Right lobe of liver (tissue), 6 donors: ENCODE data around the gene CUX1. TPM values are rescaled to one million over a fixed set of nuclear protein-coding genes. Genes with fewer than 3 reads are reported as not detected.

Experiments
- ATAC-seq, 4 donors: fragments of 200-7000 bp; cut with Tn5 transposase; one replicate each; pipeline ENCODE4 v1.9.1; 2020; ENCODE audit warnings: mild to moderate bottlenecking in 4 of 4, moderate library complexity in 4 of 4
- DNase-seq, 3 donors: peaks; one replicate each; pipeline ENCODE4 v3.0.0-alpha.2; 2020
- H3K27ac ChIP-seq, 3 donors: fragments of 200-600 bp; one replicate each; pipeline ENCODE4 v1.8.0; 2022
- H3K27me3 ChIP-seq, 2 donors: fragments of 200-600 bp; one replicate each; pipeline ENCODE4 v1.8.0; 2022
- H3K36me3 ChIP-seq, 4 donors: fragments of 200-600 bp; sonication (generic) in 1 of 4; one replicate each; pipeline versions ENCODE4 v1.5.1 to v1.8.0; 2017 to 2022; ENCODE audit warnings: control low read depth in 1 of 4
- H3K4me1 ChIP-seq, 4 donors: fragments of 200-600 bp; sonication (generic) in 1 of 4; one replicate each; pipeline versions ENCODE4 v1.5.1 to v1.8.0; 2017 to 2022; ENCODE audit warnings: control low read depth in 1 of 4
- H3K4me3 ChIP-seq, 3 donors: fragments of 200-600 bp; one replicate each; pipeline ENCODE4 v1.8.0; 2022
- H3K9me3 ChIP-seq, 4 donors: fragments of 200-600 bp; sonication (generic) in 1 of 4; one replicate each; pipeline versions ENCODE4 v1.5.1 to v1.8.0; 2017 to 2022; ENCODE audit warnings: control low read depth in 1 of 4
- POLR2A ChIP-seq: fragments of 450-650 bp; IDR thresholded peaks from one replicate; pipeline ENCODE4 v1.6.1; 2017; ENCODE audit warnings: antibody characterized with exemption, mild to moderate bottlenecking
- WGBS: methylation state at CpG from one replicate; pipeline ENCODE4 v1.1.6; 2018; ENCODE audit warnings: low coverage, low lambda C conversion rate; ENCODE audit not compliant: insufficient coverage; ENCODE audit errors: missing lambda C conversion rate; 5-methylcytosine and 5-hydroxymethylcytosine counted together
- intact Hi-C, 2 donors: fragments of 100-400 bp; cut with DNase I; formaldehyde crosslinking; loops; one replicate each; pipeline versions ENCODE4 v1.11.2 to v1.14.1; 2022
- total RNA-seq, 6 experiments: library from RNA; depleted of rRNA in 2 of 6; stranded (reverse); fragments of >200 nt in 2 of 6; fragmentation: NEBNext Ultra II Directional in 3 of 6; extraction: Animal tissue kit (Norgen Biotek cat#: 25700) in 3 of 6; gene quantifications; one replicate each; pipeline versions ENCODE4 v1.1.0 to v1.2.4, GENCODE V29; 2016 to 2023
- TF ChIP-seq, protein P1 (sequence below), 4 donors: fragments of 200-600 bp in 3 of 4; fragments of 450-650 bp in 1 of 4; IDR thresholded peaks; one replicate each; pipeline versions ENCODE4 v1.5.1 to v1.8.0; 2016 to 2022; ENCODE audit warnings: antibody characterized with exemption in 4 of 4, mild to moderate bottlenecking in 2 of 4
- donor health status: DM: no; HTN: yes; CAD: no.
- donor health status: DM: no; HTN: no; CAD: no.
- donor health status: DM: no; HTN: no; CAD: no.
- donor health status: DM: no; HTN: yes; CAD: no.
- donor health status: DM: no; HTN: yes; CAD: no.

CUX1 gene
- total RNA-seq, 6 experiments from 2014 or later = 34.3 to 53.1 (median 40.6) TPM

DNA sequence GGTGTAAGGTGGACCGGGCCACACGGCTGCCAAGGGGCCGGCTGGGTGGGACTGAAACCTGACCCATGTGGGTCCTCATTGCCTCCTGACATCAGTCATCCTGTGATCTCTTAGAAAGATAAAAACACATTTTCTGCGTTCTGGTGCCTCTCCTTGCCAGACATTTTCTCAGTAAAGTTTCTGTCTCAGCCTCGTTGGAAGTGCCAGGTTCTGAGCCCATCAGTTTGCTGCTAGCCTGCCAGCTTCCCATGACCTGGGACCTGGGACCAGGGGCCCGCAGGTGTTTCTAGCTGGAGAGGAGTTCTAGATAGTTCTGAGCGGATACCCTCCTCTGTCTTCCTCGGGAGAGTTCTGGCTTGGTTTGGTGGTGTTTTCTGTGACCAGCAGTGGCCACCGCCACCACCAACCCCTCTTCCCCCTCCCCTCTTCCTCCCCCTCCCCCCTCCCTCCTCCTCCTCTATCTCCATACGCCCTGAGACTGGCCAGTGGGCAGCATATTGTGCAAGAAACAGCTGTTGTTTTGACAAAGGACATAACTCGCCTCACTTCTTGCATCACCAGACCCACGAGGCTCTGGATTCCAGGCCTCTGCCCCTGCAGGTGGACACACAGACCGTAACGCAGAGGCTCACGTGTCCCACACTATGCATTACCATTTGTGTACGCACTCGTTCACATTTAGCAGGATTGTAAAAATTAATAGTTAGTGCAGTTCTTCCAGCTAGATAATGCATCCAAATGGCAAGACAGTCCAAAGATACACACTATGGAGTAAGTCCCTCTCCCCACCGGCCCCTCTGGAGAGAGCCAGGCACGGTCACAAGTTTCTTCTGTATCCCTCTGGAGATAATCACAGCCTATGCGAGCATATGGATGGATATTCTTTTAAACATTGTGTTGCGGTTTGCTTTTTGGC is 94.6 kb downstream of the CUX1 start:
- no peak for TF ChIP-seq POLR2A
- TF ChIP-seq, protein P1, sequence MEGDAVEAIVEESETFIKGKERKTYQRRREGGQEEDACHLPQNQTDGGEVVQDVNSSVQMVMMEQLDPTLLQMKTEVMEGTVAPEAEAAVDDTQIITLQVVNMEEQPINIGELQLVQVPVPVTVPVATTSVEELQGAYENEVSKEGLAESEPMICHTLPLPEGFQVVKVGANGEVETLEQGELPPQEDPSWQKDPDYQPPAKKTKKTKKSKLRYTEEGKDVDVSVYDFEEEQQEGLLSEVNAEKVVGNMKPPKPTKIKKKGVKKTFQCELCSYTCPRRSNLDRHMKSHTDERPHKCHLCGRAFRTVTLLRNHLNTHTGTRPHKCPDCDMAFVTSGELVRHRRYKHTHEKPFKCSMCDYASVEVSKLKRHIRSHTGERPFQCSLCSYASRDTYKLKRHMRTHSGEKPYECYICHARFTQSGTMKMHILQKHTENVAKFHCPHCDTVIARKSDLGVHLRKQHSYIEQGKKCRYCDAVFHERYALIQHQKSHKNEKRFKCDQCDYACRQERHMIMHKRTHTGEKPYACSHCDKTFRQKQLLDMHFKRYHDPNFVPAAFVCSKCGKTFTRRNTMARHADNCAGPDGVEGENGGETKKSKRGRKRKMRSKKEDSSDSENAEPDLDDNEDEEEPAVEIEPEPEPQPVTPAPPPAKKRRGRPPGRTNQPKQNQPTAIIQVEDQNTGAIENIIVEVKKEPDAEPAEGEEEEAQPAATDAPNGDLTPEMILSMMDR (IDR thresholded peaks at IDR 0.05) = peak in 1 of 4 donors; percentile 12
- peak overlapping the region; percentile 43 to 83 (median 64) for H3K27ac ChIP-seq
- 57% methylated on average over 3 of the region's 21 CpGs for WGBS
- H3K36me3 ChIP-seq = peaks cover 0 to 6% (median 0%) of the 10 kb centered on the region in 4 donors
- no peak overlapping the region for H3K4me3 ChIP-seq
- DNase-seq (peak; percentile 73 to 85 (median 82)), ATAC-seq (peak; percentile 76 to 82 (median 80))
- intact Hi-C loops = no loop called here
- no peaks in the 10 kb centered on the region for H3K9me3 ChIP-seq
- no peaks in the 10 kb centered on the region for H3K27me3 ChIP-seq
- peaks cover 0 to 20% (median 4%) of the 10 kb centered on the region in 4 donors for H3K4me1 ChIP-seq

GRCh38 chr7:101912716-101913110 is 95.3 kb downstream of the CUX1 start:
- TF ChIP-seq, protein P1 (IDR thresholded peaks at IDR 0.05) = no peak
- TF ChIP-seq POLR2A = no peak
- peak overlapping the region in 2 of 3 donors; percentile 64 to 83 for H3K27ac ChIP-seq
- H3K9me3 ChIP-seq = no peaks in the 10 kb centered on the region
- DNase-seq = no peak
- H3K4me1 ChIP-seq = peaks cover 0 to 20% (median 4%) of the 10 kb centered on the region in 4 donors
- intact Hi-C loops = no loop called here
- ATAC-seq = no peak
- 76% methylated on average over 12 of the region's 12 CpGs for WGBS
- H3K36me3 ChIP-seq = peaks cover 0 to 6% (median 0%) of the 10 kb centered on the region in 4 donors
- no peak overlapping the region for H3K4me3 ChIP-seq
- no peaks in the 10 kb centered on the region for H3K27me3 ChIP-seq

DNA sequence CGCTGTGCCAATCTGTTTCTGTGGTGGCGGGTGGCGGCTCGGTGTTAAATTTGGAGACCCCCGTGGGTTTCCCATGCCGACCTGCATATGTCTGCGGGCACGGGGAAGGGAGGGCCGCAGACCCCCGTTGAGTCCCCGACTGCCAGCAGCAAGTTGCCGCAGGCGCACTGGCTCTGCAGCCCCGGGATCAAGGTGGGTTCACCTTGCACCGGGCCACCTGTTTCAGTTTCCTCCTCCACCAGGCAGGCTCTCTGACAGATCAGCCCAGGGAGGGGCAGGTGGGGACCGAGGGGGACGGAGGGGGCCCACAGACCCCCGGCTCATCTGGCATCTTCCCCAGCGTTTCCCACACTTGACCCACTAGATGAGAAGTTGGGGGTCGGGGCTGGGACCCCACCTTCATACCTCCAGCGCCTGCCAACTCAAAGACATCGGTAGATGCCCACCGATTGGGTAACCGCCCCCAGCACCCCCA is 95.9 kb downstream of the CUX1 start:
- Histone ChIP-seq H3K4me1 (peaks cover 0 to 20% (median 4%) of the 10 kb centered on the region in 4 donors), H3K4me3 (no peak overlapping the region), H3K9me3 (no peaks in the 10 kb centered on the region), H3K27ac (peak overlapping the region in 1 of 3 donors; percentile 64), H3K36me3 (peaks cover 0 to 11% (median 0%) of the 10 kb centered on the region in 4 donors), H3K27me3 (no peaks in the 10 kb centered on the region)
- ATAC-seq (no peak), DNase-seq (peak in 1 of 3 donors; percentile 46)
- intact Hi-C loops = no loop called here
- TF ChIP-seq, protein P1 (IDR thresholded peaks at IDR 0.05) = no peak
- TF ChIP-seq POLR2A = no peak
- 86% methylated on average over 12 of the region's 24 CpGs for WGBS

DNA sequence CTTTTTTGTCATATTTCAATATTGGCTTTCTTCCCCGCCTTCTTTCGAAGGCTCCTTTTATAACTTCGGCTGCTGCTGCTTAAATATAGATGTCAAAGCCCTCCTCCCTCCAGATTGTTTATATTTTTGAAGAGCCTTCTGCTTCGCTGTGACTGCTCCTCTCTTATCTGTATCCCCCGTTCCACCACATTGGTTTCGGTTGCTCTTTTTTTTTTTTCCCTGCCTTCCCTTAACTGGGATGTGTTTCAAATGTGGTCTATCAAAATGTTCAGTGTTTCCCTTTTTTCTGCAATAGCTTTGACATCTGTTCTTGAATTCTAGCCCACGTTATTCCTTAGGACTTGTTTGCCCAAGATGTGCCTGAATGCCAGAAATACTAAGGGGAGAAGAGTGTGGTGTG is 96.4 kb downstream of the CUX1 start:
- 57% methylated on average over 7 of the region's 7 CpGs for WGBS
- Histone ChIP-seq H3K36me3 (peaks cover 0 to 14% (median 0%) of the 10 kb centered on the region in 4 donors), H3K9me3 (no peaks in the 10 kb centered on the region), H3K27ac (no peak overlapping the region), H3K27me3 (no peaks in the 10 kb centered on the region), H3K4me1 (peaks cover 0 to 20% (median 4%) of the 10 kb centered on the region in 4 donors), H3K4me3 (no peak overlapping the region)
- ATAC-seq (no peak), DNase-seq (no peak)
- TF ChIP-seq POLR2A = no peak
- TF ChIP-seq, protein P1 (IDR thresholded peaks at IDR 0.05) = no peak
- intact Hi-C loops = no loop called here
